Nephron (organoid): Measurements from ENCODE around the gene EZR.
A peak's percentile ranks its signal among the peaks of the same experiment; 100 is the strongest.

Experiments used
- H3K27ac Mint-ChIP-seq, 3 experiments: 2 replicates each; pipeline ENCODE4 v1.8.0; 2020; ENCODE audit warnings: mixed read lengths in 3 of 3, mild to moderate bottlenecking in 2 of 3, moderate library complexity in 1 of 3
- H3K27me3 Mint-ChIP-seq: 2 replicates; pipeline ENCODE4 v1.8.0; 2021; ENCODE audit warnings: low read depth, mild to moderate bottlenecking, moderate library complexity, mixed read lengths
- H3K36me3 Mint-ChIP-seq: 2 replicates; pipeline ENCODE4 v1.8.0; 2020; ENCODE audit warnings: low read depth, mixed read lengths
- H3K4me1 Mint-ChIP-seq: 2 replicates; pipeline ENCODE4 v1.8.0; 2020; ENCODE audit warnings: mixed read lengths
- H3K4me3 Mint-ChIP-seq, 3 experiments: 2 replicates each; pipeline ENCODE4 v1.8.0; 2020; ENCODE audit warnings: mild to moderate bottlenecking in 3 of 3, mixed read lengths in 3 of 3, moderate library complexity in 2 of 3
- H3K9me3 Mint-ChIP-seq: 2 replicates; pipeline ENCODE4 v1.8.0; 2020; ENCODE audit warnings: mixed read lengths
- TF ChIP-seq, protein P1 (sequence below), 3 experiments: fragments of 200-600 bp; sonication (generic); IDR thresholded peaks; one replicate each; pipeline ENCODE4 v1.5.0; 2021; ENCODE audit warnings: antibody characterized with exemption in 3 of 3; ENCODE audit not compliant: unreplicated experiment in 3 of 3

EZR gene

DNA sequence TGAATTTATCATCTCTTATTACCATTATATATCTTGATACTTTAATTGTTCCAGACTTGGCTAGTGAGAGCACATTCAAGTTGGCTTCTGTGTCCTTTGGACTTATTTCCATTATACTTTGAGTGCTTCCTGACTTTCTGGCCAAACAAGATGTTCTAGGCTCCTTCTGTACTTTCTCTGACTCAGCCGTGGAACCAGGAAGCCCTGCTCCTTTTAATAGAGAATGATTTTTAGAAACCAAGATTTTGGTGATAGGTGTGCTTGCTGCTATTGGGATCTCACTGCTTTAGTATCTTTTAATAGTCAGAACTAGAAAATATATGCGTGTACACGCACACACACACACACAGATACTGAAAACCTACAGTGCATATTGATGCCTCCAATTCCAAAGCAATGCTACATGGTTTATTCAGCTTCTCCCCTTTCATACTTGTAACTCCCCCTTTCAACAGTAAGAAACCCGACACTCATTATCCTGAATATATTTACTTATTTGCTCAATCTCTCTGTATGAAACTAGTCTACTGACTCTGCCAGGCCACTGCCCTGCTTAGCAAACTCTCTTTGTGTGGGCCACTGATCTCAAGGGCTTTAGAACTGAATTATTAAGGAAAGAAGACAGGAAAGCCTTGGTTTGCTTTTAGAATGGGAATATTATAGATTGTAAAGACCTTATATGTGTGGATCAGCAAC lies 42.7 kb upstream of the EZR start:
- Mint-ChIP-seq H3K4me1 (peaks cover 11% of the 10 kb centered on the region), H3K27me3 (no peaks in the 10 kb centered on the region), H3K36me3 (no peaks in the 10 kb centered on the region), H3K4me3 (no peak overlapping the region), H3K27ac (no peak overlapping the region), H3K9me3 (peaks cover 2% of the 10 kb centered on the region)
- TF ChIP-seq, protein P1, sequence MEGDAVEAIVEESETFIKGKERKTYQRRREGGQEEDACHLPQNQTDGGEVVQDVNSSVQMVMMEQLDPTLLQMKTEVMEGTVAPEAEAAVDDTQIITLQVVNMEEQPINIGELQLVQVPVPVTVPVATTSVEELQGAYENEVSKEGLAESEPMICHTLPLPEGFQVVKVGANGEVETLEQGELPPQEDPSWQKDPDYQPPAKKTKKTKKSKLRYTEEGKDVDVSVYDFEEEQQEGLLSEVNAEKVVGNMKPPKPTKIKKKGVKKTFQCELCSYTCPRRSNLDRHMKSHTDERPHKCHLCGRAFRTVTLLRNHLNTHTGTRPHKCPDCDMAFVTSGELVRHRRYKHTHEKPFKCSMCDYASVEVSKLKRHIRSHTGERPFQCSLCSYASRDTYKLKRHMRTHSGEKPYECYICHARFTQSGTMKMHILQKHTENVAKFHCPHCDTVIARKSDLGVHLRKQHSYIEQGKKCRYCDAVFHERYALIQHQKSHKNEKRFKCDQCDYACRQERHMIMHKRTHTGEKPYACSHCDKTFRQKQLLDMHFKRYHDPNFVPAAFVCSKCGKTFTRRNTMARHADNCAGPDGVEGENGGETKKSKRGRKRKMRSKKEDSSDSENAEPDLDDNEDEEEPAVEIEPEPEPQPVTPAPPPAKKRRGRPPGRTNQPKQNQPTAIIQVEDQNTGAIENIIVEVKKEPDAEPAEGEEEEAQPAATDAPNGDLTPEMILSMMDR (IDR thresholded peaks at IDR 0.05; ENCODE audit: unreplicated experiment in 3 of 3) = no peak

DNA sequence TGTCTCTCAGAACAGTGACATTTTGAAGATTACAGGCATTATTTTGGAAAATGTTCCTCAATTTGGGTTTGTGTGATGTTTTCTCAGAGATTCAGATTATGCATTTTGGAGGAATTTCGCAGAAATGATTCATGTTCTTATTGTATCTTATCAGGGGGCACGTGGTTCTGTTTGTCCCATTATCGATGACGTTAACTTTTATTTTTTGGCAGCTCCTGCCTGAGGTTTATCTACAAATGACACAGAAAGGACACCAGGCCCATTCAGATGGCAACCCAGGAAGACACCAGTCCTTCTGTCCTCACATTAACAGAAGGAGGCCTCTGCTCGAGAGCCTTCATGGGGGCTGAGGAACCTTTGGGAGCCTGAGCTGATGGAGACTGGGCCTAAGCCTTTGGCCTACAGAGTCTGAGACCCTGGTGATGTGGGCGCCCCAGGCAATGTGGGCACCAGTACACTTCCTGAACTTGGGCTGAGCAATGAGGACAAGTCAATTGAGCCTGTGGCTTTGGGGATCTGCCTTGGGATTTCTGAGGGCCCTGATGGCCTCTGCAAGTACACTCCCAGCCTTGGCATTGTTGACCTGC lies 41.2 kb upstream of the EZR start:
- Mint-ChIP-seq H3K27me3 (no peaks in the 10 kb centered on the region), H3K36me3 (no peaks in the 10 kb centered on the region), H3K4me1 (peaks cover 10% of the 10 kb centered on the region), H3K4me3 (no peak overlapping the region), H3K9me3 (peaks cover 2% of the 10 kb centered on the region), H3K27ac (no peak overlapping the region)
- TF ChIP-seq, protein P1 (IDR thresholded peaks at IDR 0.05; ENCODE audit: unreplicated experiment in 3 of 3) = no peak

DNA sequence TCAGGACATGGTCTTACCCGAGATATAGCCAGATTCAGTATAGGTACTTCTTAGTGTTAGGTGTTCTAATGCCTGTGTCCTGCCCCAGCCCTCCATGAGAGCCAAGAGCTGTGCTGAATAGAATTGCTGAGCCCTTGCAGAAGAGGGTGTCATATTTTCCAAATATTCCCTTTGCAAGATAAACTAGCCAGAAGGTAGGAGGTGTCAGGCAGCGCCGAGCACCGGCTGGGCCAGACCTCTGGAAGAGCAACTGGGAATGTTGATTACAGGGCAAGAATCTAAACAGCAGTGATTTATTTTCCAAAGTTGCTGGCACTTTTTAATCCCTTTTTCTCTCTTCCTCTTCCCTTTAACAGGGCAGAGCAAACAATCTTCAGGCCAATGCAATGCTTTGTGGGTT lies 37.1 kb upstream of the EZR start:
- Mint-ChIP-seq H3K9me3 (no peaks in the 10 kb centered on the region), H3K4me3 (no peak overlapping the region), H3K36me3 (no peaks in the 10 kb centered on the region), H3K27me3 (no peaks in the 10 kb centered on the region), H3K27ac (peak overlapping the region in 2 of 3 experiments; percentile 54 to 80), H3K4me1 (no peaks in the 10 kb centered on the region)
- TF ChIP-seq, protein P1 (IDR thresholded peaks at IDR 0.05; ENCODE audit: unreplicated experiment in 3 of 3) = no peak

DNA sequence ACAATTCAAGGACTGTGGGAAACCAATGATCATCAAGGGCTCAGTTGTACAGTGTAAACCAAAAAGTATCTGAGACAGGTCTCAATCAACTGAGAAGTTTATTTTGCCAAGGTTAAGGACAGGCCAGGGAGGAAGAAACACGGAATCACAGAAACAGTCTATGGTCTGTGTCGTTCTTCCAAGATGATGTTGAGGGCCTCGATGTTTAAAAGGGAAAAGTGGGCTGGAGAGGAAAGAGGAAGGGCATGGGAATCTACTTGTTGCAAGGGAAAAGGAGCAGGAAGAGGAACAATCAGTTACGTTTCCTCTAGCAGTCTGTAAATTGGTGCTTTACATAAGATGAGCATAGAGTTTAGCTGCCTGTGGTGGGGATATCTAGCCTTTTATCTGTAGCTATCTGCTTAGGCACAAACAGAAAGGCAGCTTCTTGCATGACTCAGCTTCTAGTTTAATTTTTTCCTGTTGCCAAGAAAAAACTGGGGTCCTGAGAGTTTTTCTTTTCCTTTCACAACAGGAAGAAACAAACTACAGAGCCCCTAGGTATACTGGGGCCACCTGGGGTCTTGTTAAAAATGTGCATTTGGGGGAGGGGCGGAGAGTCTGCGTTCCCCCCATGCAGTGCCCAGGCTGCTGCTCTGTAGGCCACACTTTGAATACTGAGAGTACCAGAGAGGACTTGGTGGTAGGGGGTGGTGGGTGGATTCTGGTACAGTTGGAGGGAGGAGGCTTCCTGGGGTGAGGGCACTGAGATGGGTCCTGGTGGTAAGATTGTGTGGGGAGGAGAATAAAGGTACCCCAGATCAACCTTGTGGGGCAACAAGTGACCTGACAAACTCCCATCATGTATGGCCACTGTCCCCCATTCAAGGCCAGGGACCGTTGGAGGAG lies 35.3 kb upstream of the EZR start:
- Mint-ChIP-seq H3K27me3 (no peaks in the 10 kb centered on the region), H3K4me3 (no peak overlapping the region), H3K36me3 (no peaks in the 10 kb centered on the region), H3K9me3 (no peaks in the 10 kb centered on the region), H3K4me1 (peaks cover 6% of the 10 kb centered on the region), H3K27ac (no peak overlapping the region)
- TF ChIP-seq, protein P1 (IDR thresholded peaks at IDR 0.05; ENCODE audit: unreplicated experiment in 3 of 3) = no peak

DNA sequence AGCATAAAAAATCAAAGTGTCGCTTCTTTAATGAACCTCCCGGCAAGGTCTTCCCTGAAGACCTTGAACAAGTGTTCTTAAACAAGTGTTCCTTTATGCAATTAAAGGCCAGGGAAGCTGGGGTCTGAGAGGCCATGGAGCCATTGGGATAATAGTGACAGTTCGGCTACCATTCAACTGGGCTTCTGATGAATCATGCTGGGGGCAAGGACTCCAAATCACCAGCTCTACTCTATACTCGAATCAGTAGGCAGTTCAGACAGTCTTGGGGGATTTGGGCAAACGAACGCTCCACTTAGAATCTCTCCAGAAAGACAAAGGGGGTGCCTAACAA lies 34.7 kb upstream of the EZR start:
- TF ChIP-seq, protein P1 (IDR thresholded peaks at IDR 0.05; ENCODE audit: unreplicated experiment in 3 of 3) = no peak
- no peaks in the 10 kb centered on the region for H3K36me3 Mint-ChIP-seq
- H3K27ac Mint-ChIP-seq = no peak overlapping the region
- H3K4me3 Mint-ChIP-seq = no peak overlapping the region
- no peaks in the 10 kb centered on the region for H3K9me3 Mint-ChIP-seq
- H3K27me3 Mint-ChIP-seq = no peaks in the 10 kb centered on the region
- peaks cover 6% of the 10 kb centered on the region for H3K4me1 Mint-ChIP-seq
